Activated CD4-positive, alpha-beta T cell treated with anti-CD3 and anti-CD28 coated beads, Interleukin-2, amount 50 U/mL, for 48 hours (primary cell): Measurements from ENCODE around the gene PTMS.

Source experiments
- DNase-seq, 2 experiments: peaks; one replicate each; pipeline ENCODE4 v3.0.0-alpha.2; 2020

Gene PTMS

DNA sequence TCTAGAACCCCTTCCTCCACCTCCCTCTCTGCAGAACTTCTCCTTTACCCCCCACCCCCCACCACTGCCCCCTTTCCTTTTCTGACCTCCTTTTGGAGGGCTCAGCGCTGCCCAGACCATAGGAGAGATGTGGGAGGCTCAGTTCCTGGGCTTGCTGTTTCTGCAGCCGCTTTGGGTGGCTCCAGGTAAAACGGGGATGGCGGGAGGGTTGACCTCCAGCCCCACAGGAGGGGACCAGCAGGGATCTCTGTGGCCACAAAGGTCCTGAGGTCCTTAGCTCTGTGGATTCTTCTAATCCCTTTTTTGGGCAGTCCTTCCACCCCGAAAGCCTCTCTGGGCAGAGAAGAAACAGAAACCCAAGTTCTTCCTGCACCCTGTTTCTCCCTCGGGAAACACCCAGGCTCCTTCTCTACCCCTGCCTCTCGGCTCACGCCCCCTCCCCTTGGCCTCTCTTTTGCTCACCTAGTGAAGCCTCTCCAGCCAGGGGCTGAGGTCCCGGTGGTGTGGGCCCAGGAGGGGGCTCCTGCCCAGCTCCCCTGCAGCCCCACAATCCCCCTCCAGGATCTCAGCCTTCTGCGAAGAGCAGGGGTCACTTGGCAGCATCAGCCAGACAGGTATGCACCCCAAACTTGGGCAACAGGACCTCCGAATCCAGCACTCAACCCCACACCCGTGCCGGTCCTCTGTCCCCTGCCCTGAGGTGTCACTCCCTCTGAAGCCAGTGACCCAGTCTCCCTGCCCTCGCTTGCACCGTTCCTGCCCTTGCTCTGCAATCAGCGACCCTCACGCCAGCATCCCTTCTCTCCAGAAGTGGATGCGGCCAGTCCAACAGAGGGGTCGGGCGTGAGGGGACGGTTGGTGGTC, 6.8 kb downstream of the PTMS start:
- no peak for DNase-seq

DNA sequence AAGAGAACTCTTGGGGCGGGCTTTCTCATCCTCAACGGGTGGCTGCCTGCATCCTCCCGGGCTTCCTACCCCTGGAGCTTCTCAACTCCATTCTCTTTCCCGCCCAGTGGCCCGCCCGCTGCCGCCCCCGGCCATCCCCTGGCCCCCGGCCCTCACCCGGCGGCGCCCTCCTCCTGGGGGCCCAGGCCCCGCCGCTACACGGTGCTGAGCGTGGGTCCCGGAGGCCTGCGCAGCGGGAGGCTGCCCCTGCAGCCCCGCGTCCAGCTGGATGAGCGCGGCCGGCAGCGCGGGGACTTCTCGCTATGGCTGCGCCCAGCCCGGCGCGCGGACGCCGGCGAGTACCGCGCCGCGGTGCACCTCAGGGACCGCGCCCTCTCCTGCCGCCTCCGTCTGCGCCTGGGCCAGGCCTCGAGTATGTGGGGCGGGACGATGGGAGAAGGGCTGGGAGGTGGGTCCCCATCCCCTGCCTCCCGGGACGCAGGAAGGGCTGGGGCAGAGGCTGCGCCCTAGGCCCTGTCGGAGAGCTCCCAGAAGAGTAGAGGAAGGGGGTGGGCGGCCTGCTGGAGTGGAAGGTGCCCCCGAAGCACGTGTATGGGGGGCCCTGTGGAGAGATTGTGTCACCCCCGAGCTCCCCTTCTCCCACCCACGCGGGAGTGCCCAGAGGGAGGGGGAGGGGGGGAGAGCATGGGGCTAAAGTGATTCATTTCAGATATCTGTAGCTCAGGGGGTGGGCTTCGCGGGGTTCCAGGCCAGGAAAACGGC, 7.6 kb downstream of the PTMS start:
- DNase-seq: peak in 1 of 2 experiments; percentile 62

DNA sequence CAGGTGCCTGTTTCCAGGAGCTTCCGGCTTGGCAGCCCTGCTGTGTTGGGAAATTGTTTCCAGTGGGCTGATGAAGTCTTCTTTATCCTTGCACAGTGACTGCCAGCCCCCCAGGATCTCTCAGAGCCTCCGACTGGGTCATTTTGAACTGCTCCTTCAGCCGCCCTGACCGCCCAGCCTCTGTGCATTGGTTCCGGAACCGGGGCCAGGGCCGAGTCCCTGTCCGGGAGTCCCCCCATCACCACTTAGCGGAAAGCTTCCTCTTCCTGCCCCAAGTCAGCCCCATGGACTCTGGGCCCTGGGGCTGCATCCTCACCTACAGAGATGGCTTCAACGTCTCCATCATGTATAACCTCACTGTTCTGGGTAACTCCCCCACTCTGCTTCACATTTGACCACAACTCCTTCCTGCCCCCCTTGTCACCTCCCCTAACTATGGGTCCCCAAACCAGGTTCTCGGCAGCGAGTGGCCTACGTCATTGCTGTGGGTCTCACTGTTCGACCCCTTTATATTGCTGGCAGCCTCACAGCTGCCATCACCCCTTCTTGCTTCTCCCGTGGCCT, 8.4 kb downstream of the PTMS start:
- no peak for DNase-seq

DNA sequence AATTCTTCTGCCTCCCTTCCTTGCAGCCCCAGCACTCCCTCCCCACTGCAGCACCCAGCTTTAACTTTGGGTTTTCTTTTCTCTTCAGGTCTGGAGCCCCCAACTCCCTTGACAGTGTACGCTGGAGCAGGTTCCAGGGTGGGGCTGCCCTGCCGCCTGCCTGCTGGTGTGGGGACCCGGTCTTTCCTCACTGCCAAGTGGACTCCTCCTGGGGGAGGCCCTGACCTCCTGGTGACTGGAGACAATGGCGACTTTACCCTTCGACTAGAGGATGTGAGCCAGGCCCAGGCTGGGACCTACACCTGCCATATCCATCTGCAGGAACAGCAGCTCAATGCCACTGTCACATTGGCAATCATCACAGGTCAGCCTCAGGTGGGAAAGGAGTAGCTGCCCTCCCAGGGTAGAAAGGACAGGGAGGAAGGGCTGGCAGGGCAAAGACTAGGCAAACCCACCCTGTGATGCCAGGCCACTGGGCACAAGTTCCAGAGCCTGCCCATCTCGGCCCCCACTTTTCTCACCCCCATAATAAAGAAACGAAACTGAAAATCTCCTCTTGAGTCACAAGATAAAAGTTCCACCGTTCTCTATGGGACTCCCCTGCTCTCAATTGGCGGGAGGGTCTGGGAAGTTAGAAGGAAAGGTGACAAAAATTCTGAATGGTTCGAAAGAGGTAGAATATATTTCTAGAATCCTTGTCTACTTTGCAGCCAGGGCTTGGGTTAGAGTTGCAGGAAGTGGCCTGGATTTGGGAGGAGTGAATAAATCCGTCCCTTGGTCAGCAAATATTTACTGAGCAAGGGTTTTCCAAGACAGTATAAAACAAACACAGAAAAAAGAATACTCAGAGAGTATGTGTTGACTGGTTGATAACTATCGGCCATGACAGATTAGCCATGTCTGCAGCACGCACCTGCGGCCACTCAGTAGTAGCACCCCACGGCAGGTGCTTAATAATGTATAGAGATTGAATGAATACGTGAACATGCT, 9.3 kb downstream of the PTMS start:
- no peak for DNase-seq

DNA sequence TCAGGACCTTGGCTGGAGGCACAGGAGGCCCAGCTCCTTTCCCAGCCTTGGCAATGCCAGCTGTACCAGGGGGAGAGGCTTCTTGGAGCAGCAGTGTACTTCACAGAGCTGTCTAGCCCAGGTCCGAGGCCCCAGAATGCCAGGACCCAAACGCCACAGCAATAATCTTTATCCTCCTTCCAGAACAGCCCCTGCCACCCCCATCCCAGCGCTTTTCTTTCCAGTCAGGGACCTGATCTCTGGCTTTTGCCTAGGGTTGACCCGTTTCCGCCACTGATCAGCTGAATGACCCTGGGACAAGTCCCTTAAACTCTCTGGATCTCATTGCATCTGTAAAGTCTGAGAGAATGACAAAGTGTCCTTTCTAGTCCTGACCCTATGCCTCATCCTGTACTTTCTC, 11.2 kb downstream of the PTMS start:
- no peak for DNase-seq

DNA sequence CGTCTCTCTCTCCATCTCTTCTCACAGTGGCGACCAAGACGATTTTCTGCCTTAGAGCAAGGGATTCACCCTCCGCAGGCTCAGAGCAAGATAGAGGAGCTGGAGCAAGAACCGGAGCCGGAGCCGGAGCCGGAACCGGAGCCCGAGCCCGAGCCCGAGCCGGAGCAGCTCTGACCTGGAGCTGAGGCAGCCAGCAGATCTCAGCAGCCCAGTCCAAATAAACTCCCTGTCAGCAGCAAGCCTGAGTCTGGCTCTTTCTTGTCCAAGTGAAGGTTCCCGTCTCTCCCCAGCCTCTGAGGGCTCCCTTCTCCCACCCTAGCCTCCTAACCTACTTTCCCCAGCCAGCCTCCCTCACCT, 12.0 kb downstream of the PTMS start:
- DNase-seq: no peak

DNA sequence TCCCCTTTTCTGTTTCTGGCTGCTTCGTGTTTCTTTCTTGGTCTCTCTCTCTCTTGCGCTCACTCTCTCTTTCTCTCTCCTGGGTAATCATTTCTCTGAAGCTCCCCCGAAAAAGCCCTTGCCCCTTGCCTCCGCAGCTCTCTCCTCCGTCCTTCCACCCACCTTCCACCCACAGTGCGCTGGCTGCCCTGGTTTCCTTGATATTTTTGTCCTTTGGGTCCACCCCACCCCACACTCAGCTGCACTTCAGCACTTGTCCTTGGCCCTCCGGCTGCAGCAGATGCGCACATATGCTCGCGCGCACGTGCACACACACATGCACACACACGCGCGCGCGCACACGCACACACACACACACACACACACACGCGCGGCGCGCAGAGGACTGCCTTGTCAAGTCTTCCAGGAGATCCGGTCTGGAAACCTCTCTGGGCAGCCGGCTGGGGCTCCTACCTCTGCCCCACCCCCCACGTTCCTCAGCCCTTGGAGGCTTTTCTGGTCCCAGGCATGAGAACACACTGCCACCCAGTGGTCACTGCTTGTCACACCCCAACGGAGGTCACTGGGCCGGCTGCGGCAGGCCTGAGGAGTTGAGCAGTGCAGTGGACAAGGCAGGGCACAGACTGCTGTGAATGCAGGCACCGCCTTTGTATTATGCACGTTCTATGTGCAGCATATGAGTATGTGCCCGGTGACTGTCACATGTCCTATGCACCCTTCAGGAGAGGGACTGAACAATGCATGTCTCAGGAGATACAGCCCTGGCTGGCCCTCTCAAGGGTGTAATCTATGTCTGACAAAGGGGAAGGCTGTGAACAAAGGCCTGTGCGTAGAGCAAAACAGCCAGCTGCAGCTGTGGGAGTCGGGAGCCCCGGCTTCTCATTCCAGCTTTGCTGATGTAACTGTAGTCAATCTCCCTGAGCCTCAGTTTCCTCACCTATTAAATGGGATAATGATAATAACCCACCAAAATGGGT, 12.7 kb downstream of the PTMS start:
- peak; percentile 93 to 96 for DNase-seq

DNA sequence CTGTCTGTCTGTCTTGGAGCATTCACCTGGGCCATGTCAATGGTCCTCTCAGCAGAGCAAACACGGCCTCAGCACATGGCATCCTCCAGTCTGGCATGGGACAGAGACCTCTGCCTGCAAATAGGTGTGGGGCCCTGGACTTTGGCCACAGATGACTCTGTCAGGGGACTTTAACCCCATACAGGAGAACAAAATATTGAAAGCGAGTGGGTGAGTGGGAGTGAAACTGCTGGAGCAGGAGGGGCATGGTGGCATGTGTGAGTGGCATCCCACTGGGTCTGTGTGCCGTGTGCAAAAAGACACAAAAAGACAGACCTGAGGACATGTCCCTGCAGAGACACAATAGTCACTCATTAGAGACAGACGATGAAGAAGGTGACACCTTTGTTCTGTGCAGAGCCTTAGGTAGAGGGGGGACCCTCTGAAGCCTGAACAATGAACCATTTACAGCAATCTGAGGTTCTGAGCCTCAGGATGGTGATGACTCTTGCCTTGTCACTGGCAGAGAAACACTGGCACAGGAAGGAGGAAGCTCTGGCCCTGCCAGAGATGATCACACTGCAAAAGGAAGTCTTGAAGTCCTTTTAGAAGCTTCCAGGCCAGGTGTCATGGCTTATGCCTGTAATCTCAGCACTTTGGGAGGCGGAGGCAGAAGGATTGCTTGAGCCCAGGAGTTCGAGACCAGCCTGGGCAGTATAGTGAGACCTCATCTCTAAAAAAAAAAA, 13.7 kb downstream of the PTMS start:
- DNase-seq: no peak

DNA sequence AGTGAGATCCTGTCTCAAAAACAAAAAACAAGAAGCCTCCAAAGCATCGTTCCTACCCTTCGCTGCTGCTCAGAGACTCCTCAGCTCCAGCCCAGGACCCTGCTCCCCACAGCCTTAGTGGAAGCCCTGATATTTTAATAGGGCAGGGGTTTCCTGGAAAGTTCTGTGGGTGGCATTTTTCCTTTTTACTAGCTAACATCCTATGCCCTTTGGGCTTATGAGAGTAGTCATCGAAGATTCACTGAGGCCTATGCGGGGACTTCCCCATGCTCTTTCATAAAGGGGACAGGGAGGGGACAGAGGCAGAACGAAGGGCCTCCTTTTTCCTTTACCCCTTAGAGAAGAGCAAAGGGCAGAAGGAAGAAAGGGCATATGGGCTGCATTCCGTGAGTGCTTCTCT, 14.4 kb downstream of the PTMS start:
- DNase-seq: peak in 1 of 2 experiments; percentile 65

DNA sequence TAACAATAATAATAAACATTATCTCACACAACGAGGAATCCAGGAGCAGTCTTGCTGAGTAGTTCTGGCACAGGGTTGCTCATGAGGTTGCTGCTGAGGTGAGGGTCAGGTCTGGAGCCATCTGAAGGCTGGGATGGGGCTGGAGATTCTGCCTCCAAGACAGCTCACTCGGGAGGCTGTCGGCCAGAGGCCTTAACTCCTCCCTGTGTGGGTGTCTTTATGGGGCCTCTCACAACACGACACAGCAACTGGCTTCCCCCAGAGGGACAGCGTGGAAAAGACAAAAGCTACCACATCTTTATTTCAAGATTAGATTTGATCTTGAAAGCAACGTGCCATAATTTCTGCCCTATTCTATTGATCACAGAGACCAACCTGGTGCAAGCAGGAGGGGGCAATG, 16.0 kb downstream of the PTMS start:
- DNase-seq: no peak

DNA sequence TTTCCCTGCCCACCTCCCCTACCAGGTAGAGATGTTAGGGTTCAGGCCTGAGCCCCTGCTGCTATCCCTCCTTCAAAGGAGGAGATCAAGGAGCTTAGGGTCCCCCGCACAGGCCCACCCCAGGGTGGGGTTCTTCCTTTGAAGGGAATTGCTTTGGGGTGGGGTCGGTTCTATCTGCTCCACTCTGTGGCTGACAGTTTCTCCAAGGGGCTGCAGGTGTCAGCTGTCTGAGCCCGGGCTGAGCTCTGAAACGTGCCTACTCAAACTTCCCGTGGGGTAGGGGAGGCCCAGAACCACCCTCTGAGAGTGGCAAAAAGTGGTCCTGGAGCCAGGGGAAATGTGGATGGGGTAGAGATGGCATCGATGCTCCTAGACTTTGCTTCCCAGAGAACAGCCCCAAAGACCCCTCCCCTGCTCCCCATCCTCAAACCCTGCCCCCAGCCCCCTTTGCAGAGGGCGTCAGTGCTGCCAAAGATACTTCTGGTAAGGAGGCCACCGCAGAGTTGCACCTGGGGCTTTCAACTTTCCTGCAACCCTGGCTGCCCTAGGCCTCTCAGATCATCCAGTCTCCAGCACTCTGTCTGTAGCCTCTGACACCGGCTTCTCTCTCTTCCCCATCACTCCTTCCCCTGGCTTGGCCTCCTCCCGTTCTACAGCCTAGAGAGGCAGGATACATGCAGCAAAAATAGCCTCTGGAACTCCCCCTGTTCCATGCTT, 16.8 kb downstream of the PTMS start:
- DNase-seq: no peak

DNA sequence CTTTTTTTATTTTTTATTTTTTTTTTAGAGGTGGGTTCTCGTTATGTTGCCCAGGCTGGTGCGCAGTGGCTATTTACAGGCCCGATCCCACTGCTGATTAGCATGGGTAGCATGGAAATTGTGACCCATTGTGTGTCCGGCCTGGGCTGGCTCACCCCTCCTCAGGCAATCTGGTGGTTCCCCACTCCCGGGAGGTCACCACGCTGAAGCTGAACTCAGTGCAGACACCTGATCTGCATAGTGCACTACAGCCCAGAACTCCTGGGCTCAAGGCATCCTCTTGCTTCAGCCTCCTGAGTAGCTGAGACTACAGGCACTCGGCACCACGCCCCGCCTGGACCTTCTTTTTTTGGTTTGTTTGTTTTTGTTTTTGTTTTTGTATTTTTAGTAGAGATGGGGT, 17.7 kb downstream of the PTMS start:
- no peak for DNase-seq

DNA sequence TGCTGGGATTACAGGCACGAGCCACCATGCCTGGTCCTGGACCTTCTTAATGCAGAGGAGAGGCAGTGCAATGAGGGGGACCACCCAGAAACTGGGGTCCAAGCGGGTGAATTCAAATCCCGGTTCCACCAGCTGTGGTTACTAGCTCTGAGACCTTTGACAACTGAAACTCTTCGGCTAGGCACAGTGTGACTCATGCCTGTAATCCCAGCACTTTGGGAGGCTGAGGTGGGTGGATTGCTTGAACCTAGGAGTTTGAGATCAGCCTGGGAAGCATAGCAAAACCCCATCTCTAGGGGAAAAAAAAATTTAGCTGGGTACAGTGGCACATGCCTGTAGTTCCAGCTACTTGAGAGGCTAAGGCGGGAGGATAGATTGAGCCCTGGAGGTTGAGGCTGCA, 18.1 kb downstream of the PTMS start:
- no peak for DNase-seq

DNA sequence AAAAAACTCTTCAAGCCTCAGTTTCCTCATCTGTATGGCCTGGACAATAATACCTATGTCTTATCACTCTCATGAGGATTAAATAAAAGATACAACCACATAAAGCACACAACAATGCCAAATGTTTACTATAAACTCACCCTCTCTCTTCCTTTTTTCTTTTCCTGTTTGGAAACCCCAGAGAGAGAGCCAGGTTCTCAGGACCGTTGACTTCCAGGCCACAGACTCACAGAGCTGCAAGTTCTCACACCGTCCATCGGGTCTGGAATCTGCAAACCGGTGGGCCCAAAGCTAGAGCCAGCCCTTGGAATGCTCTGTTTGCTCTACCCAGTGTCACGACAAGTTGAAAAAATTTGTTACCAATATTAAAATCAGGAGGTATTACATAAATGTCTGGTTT, 18.6 kb downstream of the PTMS start:
- DNase-seq: no peak

DNA sequence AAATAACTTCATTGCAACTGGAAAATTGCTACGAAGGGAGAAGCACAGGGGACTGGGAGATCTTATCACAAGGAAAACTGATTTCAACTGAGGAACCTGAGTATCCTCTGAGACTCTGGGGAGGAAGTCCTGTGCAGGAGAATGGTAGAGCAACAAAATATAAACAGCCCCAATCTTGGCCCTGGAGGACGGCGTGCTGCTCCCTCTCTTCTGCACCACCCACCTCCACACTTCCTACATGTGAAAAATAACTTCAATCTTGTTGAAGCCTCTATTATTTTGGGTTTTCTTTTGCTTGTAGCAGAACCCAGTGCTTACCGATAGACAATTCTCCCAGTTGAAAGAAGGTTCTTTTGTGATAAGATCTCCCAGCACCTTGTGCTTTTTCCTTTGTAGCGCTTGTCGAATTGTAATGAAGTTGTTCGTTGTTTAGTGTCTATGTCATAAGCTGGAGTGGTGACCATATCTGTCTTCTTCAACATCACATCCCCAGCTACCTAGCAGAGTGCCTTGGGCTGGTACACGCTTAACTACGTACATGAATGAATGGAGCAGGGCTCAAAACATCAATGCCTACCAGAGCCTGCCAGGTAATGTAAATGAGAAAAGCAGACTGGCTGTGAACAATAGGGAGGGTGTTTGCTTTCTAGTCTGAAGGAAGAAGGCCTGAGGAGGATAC, 20.4 kb downstream of the PTMS start:
- DNase-seq: no peak

DNA sequence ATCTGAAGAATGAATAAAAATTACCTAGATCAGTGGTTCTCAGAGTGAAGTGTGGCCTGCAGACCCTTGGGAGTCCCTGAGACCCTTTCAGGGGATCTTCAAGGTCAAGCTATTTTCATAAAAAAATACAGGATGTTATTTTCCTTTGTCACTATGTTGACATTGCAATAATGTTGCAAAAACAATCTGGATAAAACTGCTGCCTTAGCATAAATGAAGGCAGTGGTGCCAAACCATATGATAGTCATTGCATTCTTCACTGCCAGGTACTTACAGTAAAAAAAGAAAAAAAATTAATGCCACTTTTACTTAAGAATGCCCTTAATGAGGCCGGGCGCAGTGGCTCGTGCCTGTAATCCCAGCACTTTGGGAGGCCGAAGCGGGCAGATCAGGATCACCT, 21.1 kb downstream of the PTMS start:
- DNase-seq: no peak

DNA sequence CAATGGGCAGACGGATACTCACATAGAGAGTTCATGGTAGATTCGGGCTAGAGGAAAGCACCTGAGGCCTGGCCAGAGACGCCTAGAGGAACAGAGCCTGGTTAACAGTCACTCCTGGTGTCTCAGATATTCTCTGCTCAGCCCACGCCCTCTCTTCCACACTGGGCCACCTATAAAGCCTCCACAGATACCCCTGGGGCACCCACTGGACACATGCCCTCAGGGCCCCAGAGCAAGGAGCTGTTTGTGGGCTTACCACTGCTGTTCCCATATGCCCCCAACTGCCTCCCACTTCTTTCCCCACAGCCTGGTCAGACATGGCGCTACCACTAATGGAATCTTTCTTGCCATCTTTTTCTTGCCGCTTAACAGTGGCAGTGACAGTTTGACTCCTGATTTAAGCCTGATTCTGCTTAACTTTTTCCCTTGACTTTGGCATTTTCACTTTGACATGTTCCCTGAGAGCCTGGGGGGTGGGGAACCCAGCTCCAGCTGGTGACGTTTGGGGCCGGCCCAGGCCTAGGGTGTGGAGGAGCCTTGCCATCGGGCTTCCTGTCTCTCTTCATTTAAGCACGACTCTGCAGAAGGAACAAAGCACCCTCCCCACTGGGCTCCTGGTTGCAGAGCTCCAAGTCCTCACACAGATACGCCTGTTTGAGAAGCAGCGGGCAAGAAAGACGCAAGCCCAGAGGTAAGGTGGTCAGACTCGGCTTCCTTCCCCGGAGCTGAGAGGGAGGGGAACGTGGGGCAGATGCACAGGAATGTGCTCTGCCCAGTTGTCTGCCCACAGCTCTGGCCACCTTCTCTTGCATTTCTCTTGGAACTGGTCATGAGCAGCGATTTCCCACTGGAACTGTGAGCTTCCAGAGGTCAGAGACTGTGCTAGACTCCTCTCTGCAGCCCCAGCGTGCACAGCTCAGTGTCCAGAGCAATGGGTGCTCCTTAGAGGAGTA, 23.1 kb downstream of the PTMS start, which contains the start of gene CD4:
TSS of gene CD4 (plus strand) at position 557 of the 953 bp plus-strand sequence. CDS start 10,611 bp downstream, outside the sequence.
- peak; percentile 91 to 93 for DNase-seq

DNA sequence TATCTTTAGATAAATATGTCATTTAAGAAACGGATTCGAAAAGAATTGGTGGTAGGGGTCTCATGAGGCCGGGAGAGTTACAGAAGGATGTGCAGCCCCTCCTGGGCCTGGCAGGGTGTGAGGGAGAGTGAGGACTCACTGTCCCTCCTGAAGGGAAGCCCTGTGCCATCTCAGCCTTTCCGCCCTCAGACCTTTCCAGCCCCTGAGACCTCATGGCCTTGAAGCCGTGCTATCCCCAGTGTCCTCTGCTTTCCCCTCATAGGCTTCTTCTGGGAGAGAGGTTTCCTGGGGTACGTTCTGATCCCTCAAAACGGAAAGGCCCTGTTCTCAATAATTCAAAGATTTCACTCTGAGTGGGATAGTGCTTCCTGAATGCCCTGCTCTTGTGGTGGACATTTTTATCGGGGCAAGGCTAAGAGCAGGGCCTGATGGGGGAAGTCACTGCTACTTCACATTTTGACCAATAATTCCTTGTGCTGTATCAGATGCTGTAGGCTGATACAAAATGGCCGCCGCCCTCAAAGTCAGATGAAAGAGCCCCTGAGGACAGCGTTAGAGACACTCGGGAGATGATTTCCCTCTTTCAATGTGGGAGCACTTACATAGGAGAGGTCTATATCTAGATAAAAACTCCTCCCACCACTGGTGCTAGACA, 24.5 kb downstream of the PTMS start:
- DNase-seq: peak; percentile 59 to 70
